Trophoblast cell (in vitro differentiated cells and primary cell): ENCODE measurements around the gene C16orf89.
A peak's percentile ranks its signal among the peaks of the same experiment; 100 is the strongest.
"Not testable (repeated sequence)": the region's sequence is repeated elsewhere in the genome, so short reads cannot be mapped to it uniquely, and the experiment has no call there.

Source experiments
- DNase-seq, 2 donors: peaks; one replicate each; pipeline ENCODE4 v3.0.0-alpha.2; 2016
- H2AFZ ChIP-seq: 2 replicates; pipeline ENCODE4 v1.6.1; 2013; ENCODE audit warnings: low read length, moderate library complexity, mild to moderate bottlenecking; ENCODE audit not compliant: insufficient read depth, poor library complexity
- H2AK5ac ChIP-seq: 2 replicates; pipeline ENCODE4 v1.6.1; 2013; ENCODE audit warnings: mild to moderate bottlenecking, low read length
- H2BK120ac ChIP-seq: 2 replicates; pipeline ENCODE4 v1.6.1; 2013; ENCODE audit warnings: low read length, mild to moderate bottlenecking, moderate library complexity; ENCODE audit not compliant: insufficient read depth, poor library complexity
- H2BK12ac ChIP-seq: 2 replicates; pipeline ENCODE4 v1.6.1; 2013; ENCODE audit warnings: mild to moderate bottlenecking, low read length, moderate library complexity
- H2BK5ac ChIP-seq: 2 replicates; pipeline ENCODE4 v1.6.1; 2013; ENCODE audit warnings: low read length, low read depth, moderate library complexity, mild to moderate bottlenecking; ENCODE audit not compliant: poor library complexity
- H3K14ac ChIP-seq: 2 replicates; pipeline ENCODE4 v1.6.1; 2013; ENCODE audit warnings: mild to moderate bottlenecking, low read length
- H3K18ac ChIP-seq: 2 replicates; pipeline ENCODE4 v1.6.1; 2013; ENCODE audit warnings: mild to moderate bottlenecking, low read length
- H3K23ac ChIP-seq: 2 replicates; pipeline ENCODE4 v1.6.1; 2013; ENCODE audit warnings: low read length
- H3K27ac ChIP-seq: 2 replicates; pipeline ENCODE4 v1.5.1; 2013; ENCODE audit warnings: low read depth, mild to moderate bottlenecking, inconsistent platforms, low read length, moderate library complexity
- H3K27me3 ChIP-seq: 2 replicates; pipeline ENCODE4 v1.6.1; 2013; ENCODE audit warnings: inconsistent platforms, mild to moderate bottlenecking, low read length, moderate library complexity; ENCODE audit not compliant: insufficient read depth
- H3K36me3 ChIP-seq, 2 experiments: 1 replicate in 1 of 2; 2 replicates in 1 of 2; pipeline ENCODE4 v1.6.1; 2013; ENCODE audit warnings: low read length in 2 of 2, mild to moderate bottlenecking in 2 of 2, moderate library complexity in 1 of 2; ENCODE audit not compliant: insufficient read depth in 2 of 2, control insufficient read depth in 1 of 2
- H3K4ac ChIP-seq: 2 replicates; pipeline ENCODE4 v1.6.1; 2013; ENCODE audit warnings: low read depth, mild to moderate bottlenecking, low read length, moderate library complexity
- H3K4me1 ChIP-seq, 2 experiments: 1 replicate in 1 of 2; 2 replicates in 1 of 2; pipeline ENCODE4 v1.6.1; 2013; ENCODE audit warnings: low read length in 2 of 2, mild to moderate bottlenecking in 2 of 2, moderate library complexity in 1 of 2; ENCODE audit not compliant: insufficient read depth in 2 of 2, control insufficient read depth in 1 of 2
- H3K4me2 ChIP-seq: 2 replicates; pipeline ENCODE4 v1.6.1; 2013; ENCODE audit warnings: inconsistent platforms, mild to moderate bottlenecking, low read length, moderate library complexity
- H3K4me3 ChIP-seq: 2 replicates; pipeline ENCODE4 v1.5.1; 2013; ENCODE audit warnings: mild to moderate bottlenecking, low read depth, low read length, inconsistent platforms
- H3K79me1 ChIP-seq: one replicate; pipeline ENCODE4 v1.6.1; 2013; ENCODE audit warnings: low read length
- H3K79me2 ChIP-seq: 2 replicates; pipeline ENCODE4 v1.6.1; 2013; ENCODE audit warnings: low read length, mild to moderate bottlenecking; ENCODE audit not compliant: control insufficient read depth, insufficient read depth, poor library complexity
- H3K9ac ChIP-seq: 2 replicates; pipeline ENCODE4 v1.6.1; 2013; ENCODE audit warnings: mild to moderate bottlenecking, low read length
- H3K9me3 ChIP-seq: 2 replicates; pipeline ENCODE4 v1.6.1; 2013; ENCODE audit warnings: low read depth, mild to moderate bottlenecking, control low read depth, inconsistent platforms, low read length; ENCODE audit not compliant: insufficient read depth
- H4K12ac ChIP-seq: 2 replicates; pipeline ENCODE4 v1.6.1; 2013; ENCODE audit warnings: low read depth, mild to moderate bottlenecking, low read length, moderate library complexity
- H4K8ac ChIP-seq: 2 replicates; pipeline ENCODE4 v1.6.1; 2013; ENCODE audit warnings: low read depth, mild to moderate bottlenecking, low read length, moderate library complexity
- H4K91ac ChIP-seq: one replicate; pipeline ENCODE4 v1.6.1; 2013; ENCODE audit warnings: low read depth, mild to moderate bottlenecking, low read length, moderate library complexity
- WGBS: extraction: QIAGEN DNeasy Blood & Tissue Kit; methylation state at CpG from one replicate; pipeline ENCODE4 v1.1.7; 2013; ENCODE audit warnings: missing lambda C conversion rate; ENCODE audit not compliant: insufficient read length, insufficient coverage; ENCODE audit errors: extremely low coverage; 5-methylcytosine and 5-hydroxymethylcytosine counted together

Gene C16orf89

DNA sequence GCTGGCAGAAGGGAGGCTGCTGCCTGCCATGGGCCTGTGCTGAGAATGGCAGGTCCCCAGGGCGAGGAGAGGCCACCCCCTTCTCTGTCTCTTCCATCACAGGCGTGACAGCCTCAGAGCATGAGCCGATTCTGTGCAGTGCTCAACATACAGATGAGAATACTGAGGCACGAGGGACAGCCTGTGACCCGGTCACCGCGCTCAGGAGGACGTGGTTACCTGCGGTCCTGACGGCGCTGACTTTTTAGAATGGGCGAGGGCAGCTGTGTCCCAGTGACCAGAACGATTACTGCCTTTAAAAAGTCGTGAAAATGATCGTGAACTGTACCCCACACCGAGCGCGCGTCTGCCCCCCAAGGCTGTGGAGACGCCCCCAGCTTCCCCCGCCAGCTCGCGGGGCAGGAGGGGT lies 31.3 kb upstream of the C16orf89 start:
- not testable (repeated sequence) for H2BK12ac ChIP-seq, H4K12ac ChIP-seq, H3K36me3 ChIP-seq, H2BK5ac ChIP-seq, H3K79me2 ChIP-seq, H3K27ac ChIP-seq, H3K4me1 ChIP-seq, H3K79me1 ChIP-seq, H3K9me3 ChIP-seq, H3K23ac ChIP-seq, H2BK120ac ChIP-seq, H3K27me3 ChIP-seq, H2AK5ac ChIP-seq, H4K8ac ChIP-seq
- Histone ChIP-seq H4K91ac (peak overlapping the region; percentile 19), H3K4ac (peak overlapping the region; percentile 1), H3K18ac (peak overlapping the region; percentile 55), H3K9ac (peak overlapping the region; percentile 73), H3K4me3 (peak overlapping the region; percentile 88), H3K14ac (peak overlapping the region; percentile 38), H2AFZ (peak overlapping the region; percentile 75), H3K4me2 (peak overlapping the region; percentile 77)
- no CpG with 5 or more reads among the region's 23 CpGs for WGBS
- peak; percentile 30 to 36 for DNase-seq

DNA sequence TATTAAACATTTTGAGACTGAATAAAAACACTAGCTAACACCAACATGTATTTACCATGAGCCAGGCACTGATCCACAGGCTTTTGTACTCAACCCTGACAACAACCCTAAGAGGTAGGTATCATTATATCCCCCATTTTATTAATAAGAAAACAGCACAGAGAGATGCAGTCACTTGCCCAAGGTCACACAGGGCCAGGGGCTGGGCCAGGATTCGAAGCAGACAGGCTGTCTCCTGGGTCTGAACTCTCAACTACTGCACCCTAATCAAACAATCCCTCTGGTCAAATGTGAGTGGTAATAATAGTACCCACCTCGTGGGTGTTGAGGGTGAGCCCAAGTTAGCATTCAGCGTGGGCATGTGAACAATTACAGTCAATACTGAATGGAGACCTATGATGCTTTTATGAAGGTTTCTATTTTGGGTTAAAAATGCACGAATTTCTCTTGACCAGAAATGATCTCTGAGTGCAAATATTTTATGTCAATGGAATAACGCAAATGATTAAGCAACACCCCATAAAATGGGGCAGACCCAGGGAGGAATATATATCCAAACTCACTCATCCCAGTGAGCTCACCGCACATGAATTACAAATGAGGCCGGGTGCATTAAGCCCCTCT lies 30.8 kb upstream of the C16orf89 start:
- H3K36me3 ChIP-seq, H4K91ac ChIP-seq, DNase-seq, H2AK5ac ChIP-seq, H3K79me1 ChIP-seq, H3K23ac ChIP-seq, H3K4ac ChIP-seq, H4K12ac ChIP-seq, H2BK12ac ChIP-seq, H3K4me1 ChIP-seq, H3K14ac ChIP-seq, H2BK120ac ChIP-seq, H3K27ac ChIP-seq, H4K8ac ChIP-seq, H3K9ac ChIP-seq, H3K79me2 ChIP-seq, H3K9me3 ChIP-seq, H3K27me3 ChIP-seq, H2BK5ac ChIP-seq: not testable (repeated sequence)
- peak overlapping the region; percentile 55 for H3K18ac ChIP-seq
- peak overlapping the region; percentile 77 for H3K4me2 ChIP-seq
- peak overlapping the region; percentile 88 for H3K4me3 ChIP-seq
- H2AFZ ChIP-seq, result peak overlapping the region; percentile 75
- no CpG with 5 or more reads among the region's 7 CpGs for WGBS

DNA sequence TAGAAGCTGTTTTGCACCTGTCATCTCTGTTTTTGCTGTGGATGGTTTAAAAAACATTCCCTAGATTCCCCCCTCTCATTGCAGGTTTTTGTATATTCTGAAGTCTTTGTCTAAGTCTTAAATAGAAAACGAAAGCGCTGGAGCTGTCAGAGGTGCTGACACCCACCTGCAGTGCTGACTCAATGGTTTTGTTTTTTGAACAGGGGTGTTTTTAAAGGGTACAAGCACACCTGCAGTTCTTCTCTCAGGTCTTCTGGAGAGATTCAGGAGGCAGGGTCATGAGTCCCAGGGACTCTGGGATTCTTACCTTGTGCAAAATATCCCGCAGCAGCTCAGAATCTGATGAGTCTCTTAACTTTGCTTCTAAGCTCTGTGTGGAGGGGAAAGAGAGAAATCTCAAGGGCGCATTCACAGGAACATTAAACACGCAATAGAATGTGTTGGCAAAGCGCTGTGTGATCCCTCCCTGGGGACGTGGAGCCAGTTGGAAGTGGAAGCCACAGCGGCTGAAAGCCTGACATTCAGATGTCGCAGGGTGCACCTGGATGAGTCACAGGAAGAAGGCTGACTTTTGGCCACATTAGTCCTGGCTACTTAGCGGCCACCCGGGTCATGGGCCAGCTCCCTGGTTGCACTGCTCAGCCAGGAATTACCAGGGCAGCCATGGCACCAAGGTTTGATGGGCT lies 29.5 kb upstream of the C16orf89 start:
- not testable (repeated sequence) for H3K4me3 ChIP-seq, H3K4ac ChIP-seq, H3K23ac ChIP-seq, H2BK120ac ChIP-seq, H3K79me2 ChIP-seq, H3K9me3 ChIP-seq, H4K91ac ChIP-seq, H3K9ac ChIP-seq, H3K27ac ChIP-seq, DNase-seq, H2AFZ ChIP-seq, H2AK5ac ChIP-seq, H3K79me1 ChIP-seq, H4K8ac ChIP-seq, H3K27me3 ChIP-seq, H3K4me2 ChIP-seq, H3K18ac ChIP-seq, H4K12ac ChIP-seq, H2BK12ac ChIP-seq, H2BK5ac ChIP-seq, H3K4me1 ChIP-seq, H3K36me3 ChIP-seq, H3K14ac ChIP-seq
- WGBS, result no CpG with 5 or more reads among the region's 11 CpGs

DNA sequence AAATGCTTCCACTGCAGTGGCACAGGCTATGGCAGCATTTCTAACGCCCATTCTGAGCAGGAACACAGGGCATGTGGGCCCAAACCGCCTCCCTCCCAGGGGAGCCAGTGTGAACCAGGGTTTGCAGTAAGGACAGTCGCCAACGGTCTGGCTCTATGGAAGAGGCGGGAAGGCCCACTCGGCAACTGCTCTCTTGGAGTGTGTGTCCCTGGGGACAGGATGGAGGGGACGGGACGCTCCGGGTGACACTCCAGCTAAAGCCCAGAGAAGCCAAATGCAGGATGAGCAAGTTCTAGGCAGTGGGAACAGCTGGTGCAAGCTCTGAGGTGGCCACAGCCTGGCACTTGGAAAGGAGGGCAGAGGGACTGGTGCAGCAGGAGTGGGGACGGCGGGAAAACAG lies 28.0 kb upstream of the C16orf89 start:
- not testable (repeated sequence) for H3K4ac ChIP-seq, H2BK12ac ChIP-seq, H2BK120ac ChIP-seq, H3K14ac ChIP-seq, H3K18ac ChIP-seq, H3K27me3 ChIP-seq, H3K9me3 ChIP-seq, H3K27ac ChIP-seq, H3K4me1 ChIP-seq, H2BK5ac ChIP-seq, H4K91ac ChIP-seq, H4K12ac ChIP-seq, H2AFZ ChIP-seq, H4K8ac ChIP-seq, H2AK5ac ChIP-seq, H3K79me2 ChIP-seq, DNase-seq, H3K4me3 ChIP-seq, H3K23ac ChIP-seq, H3K79me1 ChIP-seq, H3K36me3 ChIP-seq, H3K9ac ChIP-seq, H3K4me2 ChIP-seq
- WGBS, result no CpG with 5 or more reads among the region's 11 CpGs
